ENCODE data around the gene ZFPM1. TPM values are rescaled to one million over a fixed set of nuclear protein-coding genes. Genes with fewer than 3 reads are reported as not detected.
"Not testable (repeated sequence)": the region's sequence is repeated elsewhere in the genome, so short reads cannot be mapped to it uniquely, and the experiment has no call there.

The ZFPM1 gene
- polyA plus RNA-seq, 3 donors, result 4.7 to 5.2 (median 5.2) TPM

GRCh38 chr16:88512728-88513696, 59.9 kb downstream of the ZFPM1 start:
- DNase-seq, result no peak

DNA sequence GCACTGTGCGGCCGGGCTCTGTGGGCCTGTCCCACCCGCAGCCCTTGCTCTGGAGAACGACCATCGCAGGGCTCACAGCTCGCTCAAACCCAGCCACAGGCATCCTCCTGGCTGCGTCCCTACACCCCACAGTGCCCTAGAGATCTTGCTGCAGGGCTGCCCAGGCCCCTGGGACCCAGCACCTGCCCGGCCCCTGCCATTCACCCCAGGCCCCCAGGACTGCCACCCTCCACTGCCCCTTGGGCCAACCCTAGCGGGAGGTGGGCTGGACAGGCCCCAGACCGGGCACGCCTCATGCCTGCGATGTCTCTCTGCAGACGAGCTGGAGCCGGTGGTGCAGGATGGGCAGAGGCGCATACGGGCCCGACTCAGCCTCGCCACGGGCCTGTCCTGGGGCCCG, 61.0 kb downstream of the ZFPM1 start:
- DNase-seq, result no peak

- DNase-seq, result no peak
These were observed 61.6 kb downstream of the ZFPM1 start for GRCh38 chr16:88514526-88515232.

GRCh38 chr16:88515371-88515770, 62.3 kb downstream of the ZFPM1 start:
- no peak for DNase-seq

DNA sequence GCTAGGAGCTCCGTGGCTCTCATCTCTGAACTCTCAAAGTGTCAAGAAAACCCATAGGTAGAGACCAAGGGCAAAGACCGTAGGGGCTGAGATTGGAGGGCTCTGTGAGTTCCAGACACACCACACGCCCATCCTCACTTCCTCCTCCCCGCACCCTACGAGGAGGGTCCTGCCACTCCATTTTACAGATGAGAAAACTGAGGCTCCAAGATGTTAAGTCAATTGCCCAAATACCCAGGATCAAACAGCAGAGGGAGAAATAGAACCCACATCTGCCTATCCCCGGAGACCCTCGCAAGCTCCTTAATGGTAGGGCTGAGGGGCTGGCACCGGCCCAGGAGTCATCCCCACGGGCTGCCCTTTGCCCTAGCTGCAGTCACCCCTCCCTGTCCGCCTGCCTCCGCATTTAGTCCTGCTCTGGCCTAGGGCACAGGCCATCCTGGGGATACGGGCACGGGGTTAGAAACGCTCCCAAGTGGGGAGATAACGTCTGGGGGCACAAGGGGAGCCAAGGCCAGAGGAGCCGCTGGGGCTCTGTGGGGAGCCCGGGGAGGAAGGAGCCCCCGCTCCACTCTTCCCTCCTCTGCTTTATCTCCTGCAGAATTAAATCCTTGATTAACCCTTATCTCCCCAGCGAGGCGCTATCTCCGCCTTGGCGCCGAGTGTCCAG, 63.0 kb downstream of the ZFPM1 start:
- no peak for DNase-seq

- DNase-seq, result no peak
These were observed 63.6 kb downstream of the ZFPM1 start for GRCh38 chr16:88516601-88517061.

GRCh38 chr16:88517208-88517774, 64.2 kb downstream of the ZFPM1 start:
- not testable (repeated sequence) for DNase-seq

DNA sequence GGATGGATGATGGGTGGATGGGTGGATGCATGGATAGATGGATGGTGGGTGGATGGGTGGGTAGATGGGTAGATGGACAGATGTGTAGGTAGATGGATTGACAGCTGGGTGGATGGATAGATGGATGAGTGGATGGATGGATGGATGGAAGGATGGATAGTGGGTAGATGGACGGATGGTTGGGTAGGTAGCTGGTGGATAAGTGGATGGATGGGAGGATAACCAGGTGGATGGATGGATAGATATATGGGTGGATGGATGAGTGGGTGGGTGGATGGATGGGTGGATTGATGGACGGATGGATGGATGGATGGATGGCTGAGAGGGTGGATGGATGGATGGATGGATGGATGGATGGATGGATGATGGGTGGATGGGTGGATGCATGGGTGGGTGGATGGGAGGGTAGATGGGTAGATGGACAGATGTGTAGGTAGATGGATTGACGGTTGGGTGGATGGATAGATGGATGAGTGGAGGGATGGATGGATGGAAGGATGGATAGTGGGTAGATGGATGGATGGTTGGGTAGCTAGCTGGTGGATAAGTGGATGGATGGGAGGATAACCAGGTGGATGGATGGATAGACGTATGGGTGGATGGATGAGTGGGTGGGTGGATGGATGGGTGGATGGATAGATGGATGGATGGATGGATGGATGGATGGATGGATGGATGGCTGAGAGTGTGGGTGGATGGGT, 65.5 kb downstream of the ZFPM1 start:
- not testable (repeated sequence) for DNase-seq

- no peak for DNase-seq
These were observed 66.2 kb downstream of the ZFPM1 start for GRCh38 chr16:88519240-88519639.

- no peak for DNase-seq
These were observed 67.0 kb downstream of the ZFPM1 start for GRCh38 chr16:88519938-88520653.

DNA sequence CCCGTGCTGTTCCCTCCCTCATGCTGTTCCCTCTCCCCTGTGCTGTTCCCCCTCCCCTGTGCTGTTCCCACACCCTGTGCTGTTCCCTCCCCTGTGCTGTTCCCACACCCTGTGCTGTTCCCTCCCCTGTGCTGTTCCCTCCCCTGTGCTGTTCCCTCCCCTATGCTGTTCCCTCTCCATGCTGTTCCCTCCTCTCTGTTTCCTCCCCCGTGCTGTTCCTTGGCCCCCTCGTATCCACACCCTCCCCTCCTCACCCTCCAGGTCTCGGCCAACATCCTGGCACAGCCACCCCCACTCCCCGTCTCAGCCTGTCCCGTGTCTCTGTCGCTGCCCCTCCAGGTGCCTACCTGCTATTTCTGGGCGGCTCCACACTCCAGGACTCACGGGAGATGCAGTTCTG, 68.6 kb downstream of the ZFPM1 start:
- DNase-seq, result no peak

DNA sequence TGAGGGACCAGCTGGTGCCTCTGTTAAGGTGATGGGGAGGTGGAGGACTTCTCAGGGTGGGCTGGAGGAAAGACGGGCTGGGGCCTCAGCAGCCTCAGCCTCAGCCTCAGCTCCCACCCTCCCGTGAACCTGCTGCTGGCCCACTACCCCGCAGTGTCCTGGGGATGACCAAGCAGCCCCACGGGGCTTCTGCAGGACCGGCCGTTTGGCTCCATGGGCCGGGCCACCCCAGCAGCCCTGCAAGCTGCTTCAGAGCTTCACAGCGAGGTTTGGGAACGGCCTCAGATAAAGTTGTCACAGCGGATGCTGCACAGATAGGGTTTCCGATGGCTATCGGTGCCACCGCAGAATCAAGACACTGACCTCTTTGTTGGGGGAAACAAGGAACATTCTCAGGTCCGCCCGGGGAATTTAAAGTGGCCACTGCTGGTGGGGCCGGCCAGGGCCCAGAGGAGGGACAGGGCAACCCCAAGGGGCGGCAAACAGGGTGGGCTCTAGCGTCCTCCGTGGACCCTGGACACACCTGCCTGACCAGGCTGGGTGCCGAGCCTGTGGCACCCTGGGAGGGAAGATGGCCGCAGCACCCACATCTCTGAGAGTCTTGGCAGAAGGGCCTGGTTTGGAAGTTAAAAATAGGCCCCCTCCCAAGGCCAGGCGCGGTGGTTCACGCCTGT, 69.3 kb downstream of the ZFPM1 start:
- no peak for DNase-seq

DNA sequence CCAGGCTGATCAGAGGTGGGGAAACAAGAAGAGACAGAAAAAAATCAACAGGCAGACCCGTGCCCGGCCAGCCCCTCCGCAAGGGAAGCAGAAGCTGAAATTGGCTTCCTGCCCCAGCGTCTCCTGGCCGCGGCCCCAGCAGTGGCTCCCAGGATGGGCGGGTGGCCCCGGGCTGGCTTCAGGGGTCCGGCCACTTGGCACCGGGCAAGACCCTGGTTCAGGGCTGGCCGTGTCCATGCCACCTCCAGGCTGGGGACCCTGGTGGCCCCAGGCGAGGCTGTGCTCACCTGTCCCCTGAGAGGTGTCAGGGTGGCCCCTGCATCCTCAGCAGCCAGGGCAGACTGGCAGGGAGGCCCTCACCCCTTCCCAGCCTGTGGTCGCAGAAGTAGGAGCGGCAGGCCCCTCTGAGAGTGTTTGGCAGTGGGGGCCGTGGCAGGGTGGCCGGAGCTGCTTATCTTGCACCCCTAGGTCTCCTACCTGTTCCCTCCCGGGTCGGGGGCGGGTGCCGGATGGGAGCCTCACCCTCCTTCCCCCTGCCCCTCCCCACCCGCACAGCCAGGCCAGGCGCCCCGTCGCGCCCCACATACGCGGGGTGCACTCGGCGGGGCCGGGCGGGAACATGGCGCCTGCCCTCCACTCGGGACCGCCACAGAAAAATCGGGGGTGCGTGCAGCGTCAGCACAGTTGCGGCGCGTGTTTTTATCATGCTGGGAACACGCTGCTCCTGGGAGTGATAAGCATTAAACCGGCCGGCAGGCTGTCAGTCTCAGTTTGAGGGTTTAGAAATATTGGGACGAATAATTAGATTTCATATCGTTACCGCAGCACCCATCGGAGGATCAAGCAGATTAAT, 70.5 kb downstream of the ZFPM1 start:
- no peak for DNase-seq

DNA sequence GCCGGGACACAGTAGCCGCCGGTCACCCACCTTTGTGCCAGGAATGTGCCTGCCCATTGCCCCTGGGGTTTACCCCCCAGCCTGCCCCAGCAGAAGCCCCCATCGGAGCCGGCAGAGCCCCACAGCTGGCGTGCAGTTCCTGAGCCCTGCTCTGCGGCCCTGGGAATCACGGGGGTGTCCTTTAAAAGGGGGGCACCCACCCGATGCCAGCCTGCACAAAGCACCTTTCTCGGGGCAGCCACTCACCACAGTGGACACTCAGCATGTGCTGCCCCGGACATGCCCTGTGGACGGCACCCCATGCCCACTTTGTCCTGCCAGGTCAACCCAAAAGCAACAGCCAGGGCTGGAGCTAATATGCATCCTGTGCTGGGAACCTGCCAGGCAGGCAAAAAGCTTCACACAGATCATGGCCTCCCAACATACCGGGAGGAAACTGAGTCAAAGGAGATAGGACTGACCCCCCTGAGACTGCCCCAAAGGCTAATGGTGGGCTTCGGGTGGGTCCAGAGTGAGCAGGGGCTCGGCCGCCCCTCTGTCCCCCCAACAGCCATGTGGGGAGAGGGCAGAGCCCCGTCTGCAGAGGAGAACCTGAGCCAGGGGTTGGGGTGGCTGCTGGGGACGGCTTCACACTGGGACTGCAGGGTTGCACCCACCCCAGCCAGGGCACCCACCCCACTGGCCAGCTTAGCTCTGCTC, 71.3 kb downstream of the ZFPM1 start:
- no peak for DNase-seq

DNA sequence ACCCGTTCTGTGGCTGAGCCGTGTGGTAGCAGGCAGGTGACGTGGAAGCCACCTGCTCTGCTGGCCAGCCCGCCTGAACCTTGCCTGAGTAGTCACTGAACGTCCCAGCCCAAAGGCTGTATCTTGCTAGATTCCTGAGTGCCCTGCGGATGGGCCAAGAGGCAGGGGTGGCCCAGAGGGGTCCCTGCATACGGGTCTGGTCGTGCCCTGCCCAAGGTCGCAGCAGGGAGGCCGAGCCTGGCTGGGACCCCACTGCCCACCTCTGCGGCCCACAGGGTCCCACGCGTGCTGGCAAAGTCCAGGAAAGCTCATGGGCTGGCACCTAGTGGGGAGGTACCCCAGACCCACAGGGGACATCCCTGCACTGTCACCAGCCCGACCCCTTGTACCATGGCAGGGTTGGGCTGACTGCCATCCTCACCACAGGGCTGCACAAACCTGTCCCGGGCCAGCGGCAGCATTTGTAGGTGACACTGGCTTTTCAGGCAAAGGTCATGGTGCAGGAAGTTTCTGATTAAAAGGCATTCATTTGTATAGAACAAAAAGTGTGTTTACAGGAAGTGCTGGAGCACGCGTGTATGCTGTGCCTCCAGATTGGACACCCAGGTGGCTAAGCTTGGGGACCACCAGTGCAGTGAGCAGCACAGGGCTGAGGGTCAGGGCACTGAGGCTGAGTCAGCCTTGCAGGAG, 72.0 kb downstream of the ZFPM1 start:
- no peak for DNase-seq

DNA sequence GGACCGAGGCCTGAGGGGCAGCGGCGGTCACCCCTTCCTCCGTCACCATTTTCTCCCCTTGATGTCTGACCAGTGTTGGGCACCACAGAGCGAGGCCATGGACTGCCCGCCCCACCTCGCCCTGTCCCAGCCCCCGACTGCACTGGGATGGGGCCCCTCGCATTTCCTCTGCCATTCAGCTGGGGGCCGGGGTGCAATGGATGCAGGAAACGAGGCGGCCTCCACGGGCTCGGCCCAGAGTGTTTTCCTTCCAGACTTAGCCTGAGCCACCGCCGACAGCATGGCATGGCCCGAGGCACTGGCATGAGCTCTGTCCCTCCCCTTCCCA, 72.5 kb downstream of the ZFPM1 start:
- no peak for DNase-seq

DNA sequence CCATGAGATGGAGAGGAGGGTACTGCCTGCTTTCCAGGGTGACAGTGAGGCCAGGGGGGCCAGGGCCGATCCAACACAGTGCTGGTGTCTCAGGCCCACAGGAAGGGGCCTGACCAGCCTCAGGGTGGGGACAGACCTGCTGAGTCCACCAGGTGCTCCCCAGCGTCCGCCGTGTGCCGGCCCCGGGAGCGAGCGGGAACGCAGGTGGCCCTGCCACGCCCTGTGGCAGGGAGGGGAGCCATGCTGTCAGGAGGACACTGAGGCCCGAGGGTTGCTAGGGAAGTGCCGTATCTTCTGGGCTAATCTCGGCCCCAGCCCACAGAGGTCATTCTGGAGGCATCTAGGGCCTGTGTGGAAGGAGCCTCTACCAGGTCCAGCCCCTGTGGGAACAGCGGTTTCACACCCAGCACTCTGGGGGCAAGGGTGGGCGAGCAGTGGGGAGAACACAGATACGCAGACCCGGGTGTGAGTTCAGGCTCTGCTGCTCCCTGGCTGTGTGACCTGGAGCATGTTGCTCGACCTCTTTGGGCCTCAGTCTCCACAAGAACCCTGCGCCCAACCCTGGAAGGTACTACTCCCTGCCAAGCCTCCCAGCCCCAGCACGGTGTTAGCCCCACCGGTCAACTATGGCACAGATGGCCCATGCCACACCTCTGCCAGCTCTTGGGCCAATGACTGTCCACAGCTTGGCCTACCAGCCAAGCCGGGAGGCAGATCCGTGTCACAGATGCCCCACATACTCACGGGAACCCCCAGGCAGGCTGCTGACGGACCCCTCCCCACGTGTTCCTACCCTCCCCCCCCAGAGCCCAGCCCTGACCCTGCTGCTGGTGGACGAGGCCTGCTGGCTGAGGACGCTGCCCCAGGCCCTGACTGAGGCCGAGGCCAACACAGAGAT, 73.2 kb downstream of the ZFPM1 start:
- no peak for DNase-seq

All from renal pelvis (tissue), 4 donors.